Measurements from ENCODE around the gene NCCRP1.

Gene NCCRP1

GRCh38 chr19:39164289-39164688 lies 32.5 kb upstream of the NCCRP1 start:
- TF ChIP-seq CTCF (IDR thresholded peaks at IDR 0.05; ENCODE audit: control extremely low read depth, extremely low read depth, low read depth, missing control alignments) = no peak
- CTCF ChIA-PET = no interaction called here
- POLR2A ChIA-PET = no interaction called here
- DNase-seq (ENCODE audit: extremely low spot score) = no peak

GRCh38 chr19:39165857-39166256 lies 30.9 kb upstream of the NCCRP1 start:
- ChIA-PET CTCF (no interaction called here), POLR2A (no interaction called here)
- DNase-seq (ENCODE audit: extremely low spot score) = no peak
- TF ChIP-seq CTCF (IDR thresholded peaks at IDR 0.05; ENCODE audit: control extremely low read depth, extremely low read depth, low read depth, missing control alignments) = no peak

- no peak for TF ChIP-seq CTCF (IDR thresholded peaks at IDR 0.05; ENCODE audit: control extremely low read depth, extremely low read depth, low read depth, missing control alignments)
- ChIA-PET POLR2A (no interaction called here), CTCF (no interaction called here)
- DNase-seq (ENCODE audit: extremely low spot score) = no peak
These were observed 30.0 kb upstream of the NCCRP1 start for GRCh38 chr19:39166571-39167391.

- POLR2A ChIA-PET = no interaction called here
- CTCF ChIA-PET = no interaction called here
These were observed 29.1 kb upstream of the NCCRP1 start for GRCh38 chr19:39167461-39168257.

GRCh38 chr19:39168258-39169142 lies 28.3 kb upstream of the NCCRP1 start:
- ChIA-PET POLR2A (no interaction called here), CTCF (no interaction called here)
- no peak for DNase-seq (ENCODE audit: extremely low spot score)
- no peak for TF ChIP-seq CTCF (IDR thresholded peaks at IDR 0.05; ENCODE audit: control extremely low read depth, extremely low read depth, low read depth, missing control alignments)

More at GRCh38 chr19:39167461-39168257, 29.1 kb upstream of the NCCRP1 start:
- no peak for TF ChIP-seq CTCF (IDR thresholded peaks at IDR 0.05; ENCODE audit: control extremely low read depth, extremely low read depth, low read depth, missing control alignments)
- no peak for DNase-seq (ENCODE audit: extremely low spot score)

- TF ChIP-seq CTCF (IDR thresholded peaks at IDR 0.05; ENCODE audit: control extremely low read depth, extremely low read depth, low read depth, missing control alignments) = no peak
- no peak for DNase-seq (ENCODE audit: extremely low spot score)
- ChIA-PET POLR2A (no interaction called here), CTCF (no interaction called here)
These were observed 27.5 kb upstream of the NCCRP1 start for GRCh38 chr19:39169143-39169810.

All from GM10248 (cell line).